ENCODE data around the gene TMA16.

TMA16 gene

GRCh38 chr4:163515198-163515597, 20.7 kb downstream of the TMA16 start:
- TF ChIP-seq SUZ12 (IDR thresholded peaks at IDR 0.05; ENCODE audit: extremely low read depth, insufficient read depth, insufficient read length) (no peak), YY1 (IDR thresholded peaks at IDR 0.05; ENCODE audit: insufficient read depth, insufficient read length) (no peak), ZNF274 (IDR thresholded peaks at IDR 0.05; ENCODE audit: low read depth, low read length) (no peak)
- Histone ChIP-seq H3K9me3 (ENCODE audit: insufficient read depth, low read length) (no peaks in the 10 kb centered on the region), H3K4me1 (ENCODE audit: insufficient read depth, insufficient read length) (no peaks in the 10 kb centered on the region), H3K4me3 (ENCODE audit: insufficient read length, low read depth) (no peak overlapping the region), H3K36me3 (ENCODE audit: insufficient read depth, insufficient read length, low read length) (peaks cover 52% of the 10 kb centered on the region), H3K9ac (ENCODE audit: insufficient read length, low read depth) (no peak overlapping the region), H3K27me3 (ENCODE audit: insufficient read depth, insufficient read length) (no peaks in the 10 kb centered on the region)
- DNase-seq (ENCODE audit: low read depth, low spot score) = no peak

GRCh38 chr4:163523791-163524365, 29.4 kb downstream of the TMA16 start:
- DNase-seq (ENCODE audit: low read depth, low spot score) = no peak
- Histone ChIP-seq H3K36me3 (ENCODE audit: insufficient read depth, insufficient read length, low read length) (peaks cover 59% of the 10 kb centered on the region), H3K9me3 (ENCODE audit: insufficient read depth, low read length) (no peaks in the 10 kb centered on the region), H3K27me3 (ENCODE audit: insufficient read depth, insufficient read length) (no peaks in the 10 kb centered on the region), H3K4me1 (ENCODE audit: insufficient read depth, insufficient read length) (no peaks in the 10 kb centered on the region), H3K9ac (ENCODE audit: insufficient read length, low read depth) (no peak overlapping the region), H3K4me3 (ENCODE audit: insufficient read length, low read depth) (no peak overlapping the region)
- TF ChIP-seq ZNF274 (IDR thresholded peaks at IDR 0.05; ENCODE audit: low read depth, low read length) (no peak), YY1 (IDR thresholded peaks at IDR 0.05; ENCODE audit: insufficient read depth, insufficient read length) (no peak), SUZ12 (IDR thresholded peaks at IDR 0.05; ENCODE audit: extremely low read depth, insufficient read depth, insufficient read length) (no peak)

- Histone ChIP-seq H3K4me1 (ENCODE audit: insufficient read depth, insufficient read length) (no peaks in the 10 kb centered on the region), H3K4me3 (ENCODE audit: insufficient read length, low read depth) (no peak overlapping the region), H3K9ac (ENCODE audit: insufficient read length, low read depth) (no peak overlapping the region), H3K27me3 (ENCODE audit: insufficient read depth, insufficient read length) (no peaks in the 10 kb centered on the region), H3K9me3 (ENCODE audit: insufficient read depth, low read length) (no peaks in the 10 kb centered on the region), H3K36me3 (ENCODE audit: insufficient read depth, insufficient read length, low read length) (peaks cover 50% of the 10 kb centered on the region)
- no peak for DNase-seq (ENCODE audit: low read depth, low spot score)
- TF ChIP-seq ZNF274 (IDR thresholded peaks at IDR 0.05; ENCODE audit: low read depth, low read length) (no peak), SUZ12 (IDR thresholded peaks at IDR 0.05; ENCODE audit: extremely low read depth, insufficient read depth, insufficient read length) (no peak), YY1 (IDR thresholded peaks at IDR 0.05; ENCODE audit: insufficient read depth, insufficient read length) (no peak)
Measured at GRCh38 chr4:163525982-163526381, 31.5 kb downstream of the TMA16 start.

- peaks cover 40% of the 10 kb centered on the region for H3K36me3 ChIP-seq (ENCODE audit: insufficient read depth, insufficient read length, low read length)
- no peak for DNase-seq (ENCODE audit: low read depth, low spot score)
- no peak overlapping the region for H3K9ac ChIP-seq (ENCODE audit: insufficient read length, low read depth)
- no peaks in the 10 kb centered on the region for H3K4me1 ChIP-seq (ENCODE audit: insufficient read depth, insufficient read length)
- no peak overlapping the region for H3K4me3 ChIP-seq (ENCODE audit: insufficient read length, low read depth)
- no peaks in the 10 kb centered on the region for H3K9me3 ChIP-seq (ENCODE audit: insufficient read depth, low read length)
- TF ChIP-seq ZNF274 (IDR thresholded peaks at IDR 0.05; ENCODE audit: low read depth, low read length) (no peak), YY1 (IDR thresholded peaks at IDR 0.05; ENCODE audit: insufficient read depth, insufficient read length) (no peak), SUZ12 (IDR thresholded peaks at IDR 0.05; ENCODE audit: extremely low read depth, insufficient read depth, insufficient read length) (no peak)
- H3K27me3 ChIP-seq (ENCODE audit: insufficient read depth, insufficient read length) = no peaks in the 10 kb centered on the region
Measured at GRCh38 chr4:163527172-163527571, 32.7 kb downstream of the TMA16 start.

GRCh38 chr4:163528653-163529052, 34.2 kb downstream of the TMA16 start:
- H3K36me3 ChIP-seq (ENCODE audit: insufficient read depth, insufficient read length, low read length) = peaks cover 34% of the 10 kb centered on the region
- TF ChIP-seq ZNF274 (IDR thresholded peaks at IDR 0.05; ENCODE audit: low read depth, low read length) = no peak
- TF ChIP-seq YY1 (IDR thresholded peaks at IDR 0.05; ENCODE audit: insufficient read depth, insufficient read length) = no peak
- no peak for TF ChIP-seq SUZ12 (IDR thresholded peaks at IDR 0.05; ENCODE audit: extremely low read depth, insufficient read depth, insufficient read length)

GRCh38 chr4:163534056-163534455, 39.6 kb downstream of the TMA16 start:
- DNase-seq (ENCODE audit: low read depth, low spot score) = no peak
- no peak for TF ChIP-seq ZNF274 (IDR thresholded peaks at IDR 0.05; ENCODE audit: low read depth, low read length)
- Histone ChIP-seq H3K4me3 (ENCODE audit: insufficient read length, low read depth) (no peak overlapping the region), H3K4me1 (ENCODE audit: insufficient read depth, insufficient read length) (peaks cover 2% of the 10 kb centered on the region), H3K9ac (ENCODE audit: insufficient read length, low read depth) (no peak overlapping the region), H3K36me3 (ENCODE audit: insufficient read depth, insufficient read length, low read length) (peaks cover 4% of the 10 kb centered on the region), H3K27me3 (ENCODE audit: insufficient read depth, insufficient read length) (no peaks in the 10 kb centered on the region), H3K9me3 (ENCODE audit: insufficient read depth, low read length) (no peaks in the 10 kb centered on the region)

More at GRCh38 chr4:163528653-163529052, 34.2 kb downstream of the TMA16 start:
- Histone ChIP-seq H3K9me3 (ENCODE audit: insufficient read depth, low read length) (no peaks in the 10 kb centered on the region), H3K4me3 (ENCODE audit: insufficient read length, low read depth) (no peak overlapping the region), H3K9ac (ENCODE audit: insufficient read length, low read depth) (no peak overlapping the region), H3K27me3 (ENCODE audit: insufficient read depth, insufficient read length) (no peaks in the 10 kb centered on the region), H3K4me1 (ENCODE audit: insufficient read depth, insufficient read length) (no peaks in the 10 kb centered on the region)
- no peak for DNase-seq (ENCODE audit: low read depth, low spot score)

GRCh38 chr4:163535657-163536056, 41.2 kb downstream of the TMA16 start:
- Histone ChIP-seq H3K27me3 (ENCODE audit: insufficient read depth, insufficient read length) (no peaks in the 10 kb centered on the region), H3K36me3 (ENCODE audit: insufficient read depth, insufficient read length, low read length) (no peaks in the 10 kb centered on the region), H3K9me3 (ENCODE audit: insufficient read depth, low read length) (no peaks in the 10 kb centered on the region), H3K4me3 (ENCODE audit: insufficient read length, low read depth) (no peak overlapping the region), H3K4me1 (ENCODE audit: insufficient read depth, insufficient read length) (peaks cover 2% of the 10 kb centered on the region), H3K9ac (ENCODE audit: insufficient read length, low read depth) (no peak overlapping the region)
- TF ChIP-seq YY1 (IDR thresholded peaks at IDR 0.05; ENCODE audit: insufficient read depth, insufficient read length) = no peak
- no peak for TF ChIP-seq SUZ12 (IDR thresholded peaks at IDR 0.05; ENCODE audit: extremely low read depth, insufficient read depth, insufficient read length)
- no peak for TF ChIP-seq ZNF274 (IDR thresholded peaks at IDR 0.05; ENCODE audit: low read depth, low read length)
- no peak for DNase-seq (ENCODE audit: low read depth, low spot score)
